Skeletal muscle cell (primary cell): ENCODE data around the gene SNRPD1.
"Not testable (repeated sequence)": the region's sequence is repeated elsewhere in the genome, so short reads cannot be mapped to it uniquely, and the experiment has no call there.

Source experiments
- DNase-seq: peaks from one replicate; pipeline ENCODE4 v3.0.0-alpha.2; 2010; ENCODE audit warnings: low read depth
- H3K4me3 ChIP-seq: 2 replicates; pipeline ENCODE4 v1.5.1; 2011; ENCODE audit warnings: low read depth, mild to moderate bottlenecking, control low read depth, low read length, moderate library complexity

The SNRPD1 gene

GRCh38 chr18:21612125-21613039 is at the start of gene SNRPD1:
SNRPD1 (plus strand) TSS chr18:21612314; CDS start chr18:21612430, 116 bp downstream.
- H3K4me3 ChIP-seq: peak within 1 kb of the TSS; percentile 82
- peak; percentile 72 for DNase-seq

GRCh38 chr18:21571772-21572171 is 40.3 kb upstream of the SNRPD1 start:
- no peak for DNase-seq
- no peak overlapping the region for H3K4me3 ChIP-seq

GRCh38 chr18:21575656-21576055 is 36.5 kb upstream of the SNRPD1 start:
- no peak overlapping the region for H3K4me3 ChIP-seq
- no peak for DNase-seq

- no peak overlapping the region for H3K4me3 ChIP-seq
- no peak for DNase-seq
Observed at GRCh38 chr18:21584391-21584790, 27.7 kb upstream of the SNRPD1 start.

DNA sequence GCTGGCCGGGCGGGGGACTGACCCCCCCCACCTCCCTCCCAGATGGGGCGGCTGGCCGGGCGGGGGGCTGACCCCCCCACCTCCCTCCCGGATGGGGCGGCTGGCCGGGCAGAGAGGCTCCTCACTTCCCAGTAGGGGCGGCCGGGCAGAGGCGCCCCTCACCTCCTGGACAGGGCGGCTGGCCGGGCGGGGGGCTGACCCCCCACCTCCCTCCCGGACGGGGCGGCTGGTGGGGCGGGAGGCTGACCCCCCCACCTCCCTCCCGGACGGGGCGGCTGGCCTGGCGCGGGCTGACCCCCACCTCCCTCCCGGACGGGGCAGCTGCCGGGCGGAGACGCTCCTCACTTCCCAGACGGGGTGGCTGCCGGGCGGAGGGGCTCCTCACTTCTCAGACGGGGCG is 19.8 kb upstream of the SNRPD1 start:
- H3K4me3 ChIP-seq, DNase-seq: not testable (repeated sequence)

DNA sequence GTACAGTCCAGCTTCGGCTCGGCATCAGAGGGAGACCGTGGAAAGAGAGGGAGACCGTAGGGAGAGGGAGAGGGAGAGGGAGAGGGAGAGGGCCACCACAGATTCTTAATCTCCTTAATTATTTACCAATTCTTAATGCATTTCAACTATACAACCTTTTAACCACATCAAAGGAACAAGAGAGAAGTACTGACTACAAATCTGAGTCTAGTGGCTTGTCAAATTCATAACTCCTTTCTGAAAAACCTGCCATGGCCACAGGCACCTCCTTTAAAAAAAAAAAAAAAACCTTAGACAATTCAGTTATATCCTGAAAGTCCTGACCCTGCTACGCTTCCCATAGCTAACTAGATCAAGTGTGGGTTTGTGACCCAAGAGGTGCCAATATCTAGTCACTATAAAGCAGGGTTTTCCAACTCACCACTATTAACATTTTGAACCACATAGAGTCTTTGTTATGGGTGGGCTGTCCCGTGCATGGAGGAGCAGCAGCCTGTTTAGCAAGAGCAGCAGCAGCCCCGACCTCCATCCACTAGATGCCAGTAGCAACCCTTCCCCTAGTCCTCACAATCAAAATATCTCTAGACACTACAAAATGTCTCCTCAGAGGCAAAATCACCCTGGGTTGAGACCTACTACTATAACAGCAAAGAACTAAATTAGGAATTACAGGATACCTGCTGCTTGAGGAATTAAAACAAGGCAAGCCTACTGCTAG is 18.4 kb upstream of the SNRPD1 start:
- no peak for DNase-seq
- no peak overlapping the region for H3K4me3 ChIP-seq

GRCh38 chr18:21597620-21598019 is 14.5 kb upstream of the SNRPD1 start:
- H3K4me3 ChIP-seq: no peak overlapping the region
- DNase-seq: no peak

DNA sequence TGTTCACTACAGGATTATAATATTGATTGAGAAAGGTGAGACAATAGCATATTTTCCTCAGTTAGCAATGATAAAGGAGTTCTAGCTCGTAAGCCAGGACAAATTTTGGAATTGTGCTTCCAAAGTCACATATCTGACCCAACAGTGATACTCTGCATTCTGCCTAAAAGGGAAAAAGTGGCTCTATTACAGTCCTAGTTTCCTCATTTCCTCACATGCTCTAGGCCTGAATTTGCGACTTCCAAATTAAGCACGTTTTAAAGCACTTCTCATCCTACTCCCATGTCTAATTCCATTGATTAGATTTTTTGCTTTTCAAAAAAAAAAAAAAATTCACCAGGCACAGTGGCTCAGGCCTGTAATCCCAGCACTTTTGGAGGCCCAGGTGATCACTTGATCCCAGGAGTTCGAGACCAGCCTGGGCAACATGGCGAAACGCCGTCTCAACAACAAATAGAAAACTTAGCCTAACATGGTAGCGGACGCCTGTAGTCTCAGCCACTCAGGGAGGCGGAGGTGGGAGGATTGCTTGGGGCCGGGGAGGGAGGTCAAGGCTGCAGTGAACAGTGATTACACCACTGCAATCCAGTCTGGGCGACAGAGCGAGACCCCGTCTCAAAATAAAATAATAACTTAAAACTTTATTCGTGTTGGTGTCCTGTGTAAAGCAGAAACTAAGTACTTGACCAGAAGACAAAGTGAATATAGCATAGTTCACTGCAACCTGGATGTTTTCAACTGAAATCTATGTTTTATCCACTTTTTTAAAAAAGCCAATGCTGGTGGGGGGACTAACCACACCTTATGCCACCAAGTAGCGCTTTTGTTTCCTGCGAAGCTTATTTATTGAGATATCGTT is 13.2 kb upstream of the SNRPD1 start:
- no peak for DNase-seq
- peak overlapping the region; percentile 98 for H3K4me3 ChIP-seq

- no peak for DNase-seq
- peak overlapping the region; percentile 98 for H3K4me3 ChIP-seq
Observed at GRCh38 chr18:21599585-21600525, 12.3 kb upstream of the SNRPD1 start.

GRCh38 chr18:21600526-21601410 is 11.3 kb upstream of the SNRPD1 start, which contains the start of gene ESCO1:
ESCO1 (minus strand) TSS chr18:21600704; CDS start chr18:21574843, 25,861 bp downstream.
- peak within 1 kb of the TSS; percentile 98 for H3K4me3 ChIP-seq
- peak; percentile 93 for DNase-seq

GRCh38 chr18:21602299-21602587 is 9.9 kb upstream of the SNRPD1 start:
- DNase-seq: no peak
- no peak overlapping the region for H3K4me3 ChIP-seq

- no peak for DNase-seq
- no peak overlapping the region for H3K4me3 ChIP-seq
Observed at GRCh38 chr18:21604671-21605070, 7.4 kb upstream of the SNRPD1 start.

DNA sequence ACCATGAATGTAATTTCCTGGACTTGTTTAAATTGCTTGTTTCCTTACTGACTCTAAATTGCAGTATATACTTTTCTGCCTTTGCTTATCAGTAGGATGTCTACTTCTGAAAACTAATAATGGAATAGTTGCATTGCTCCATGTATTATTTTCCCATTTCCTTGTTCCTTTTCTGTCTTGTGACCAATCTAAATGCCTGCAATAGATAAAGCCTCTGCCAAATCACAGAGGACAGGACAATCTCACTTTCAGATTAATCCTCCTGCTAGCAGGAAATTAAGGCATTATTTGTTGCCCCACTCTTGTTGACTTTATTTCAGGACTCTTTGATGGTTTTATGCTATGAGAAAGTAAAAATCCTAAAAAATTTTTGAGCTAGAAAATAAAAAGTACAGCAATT is 6.9 kb upstream of the SNRPD1 start:
- no peak overlapping the region for H3K4me3 ChIP-seq
- no peak for DNase-seq

- not testable (repeated sequence) for DNase-seq
Observed at GRCh38 chr18:21611401-21612124, 551 bp upstream of the SNRPD1 start.

DNA sequence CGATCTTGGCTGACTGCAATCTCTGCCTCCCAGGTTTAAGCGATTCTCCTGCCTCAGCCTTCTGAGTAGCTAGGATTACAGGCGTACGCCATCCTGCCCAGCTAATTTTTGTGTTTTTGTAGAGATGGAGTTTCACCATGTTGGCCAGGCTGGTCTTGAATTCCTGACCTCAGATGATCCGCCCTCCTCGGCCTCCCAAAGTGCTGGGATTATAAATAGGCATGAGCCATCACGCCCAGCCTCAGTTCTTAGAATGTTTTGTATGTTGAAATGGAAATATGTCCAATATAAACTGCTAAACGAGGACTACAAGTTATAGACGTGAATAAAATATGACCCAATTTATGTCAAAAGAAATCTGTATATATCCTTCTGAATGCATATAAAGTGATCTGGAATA is 9.5 kb downstream of the SNRPD1 start:
- H3K4me3 ChIP-seq: not testable (repeated sequence)

More at GRCh38 chr18:21611401-21612124, 551 bp upstream of the SNRPD1 start:
- H3K4me3 ChIP-seq: peak overlapping the region; percentile 82

DNA sequence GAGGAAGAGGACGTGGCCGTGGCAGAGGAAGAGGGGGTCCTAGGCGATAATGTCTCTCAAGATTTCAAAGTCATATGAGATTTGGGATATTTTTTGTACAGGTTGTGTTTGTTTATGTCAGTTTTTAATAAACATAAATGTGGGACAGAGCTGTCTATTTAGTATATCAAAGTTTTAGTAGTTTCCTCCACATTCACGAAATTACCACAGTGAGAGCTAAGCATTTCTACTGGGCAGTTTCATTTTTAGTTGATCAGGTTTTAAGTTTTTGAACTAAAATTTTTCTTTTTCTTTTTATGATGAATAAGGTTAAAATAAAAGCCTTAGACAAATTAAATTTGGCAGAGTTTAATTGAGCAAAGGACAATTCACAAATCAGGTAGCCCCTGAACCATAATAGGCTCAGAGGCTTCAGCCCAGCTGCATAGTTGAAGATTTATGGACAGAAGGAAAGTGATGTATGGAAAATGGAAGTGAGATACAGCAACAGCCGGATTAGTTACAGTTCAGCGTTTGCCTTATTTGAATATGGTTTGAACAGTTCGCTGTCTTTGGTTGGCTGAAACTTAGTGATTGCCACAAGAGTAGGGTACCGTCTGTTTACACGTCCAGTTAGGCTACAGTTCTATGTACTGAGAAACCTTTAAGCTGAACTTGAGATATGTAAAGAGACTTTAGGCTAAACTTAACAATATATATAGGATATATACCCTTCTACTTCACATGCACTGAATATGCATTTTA is 17.1 kb downstream of the SNRPD1 start:
- DNase-seq: no peak
- H3K4me3 ChIP-seq: no peak overlapping the region

More for the DNA sequence above, 9.5 kb downstream of the SNRPD1 start:
- DNase-seq: not testable (repeated sequence)
